GM19438 (cell line): Measurements from ENCODE around the gene TEP1.
A peak's percentile ranks its signal among the peaks of the same experiment; 100 is the strongest.

Experiments
- ATAC-seq: cut with Tn5 transposase; IDR thresholded peaks from one replicate; pipeline ENCODE4 v1.9.1; 2021; ENCODE audit warnings: low read depth; ENCODE audit not compliant: unreplicated experiment

The TEP1 gene

GRCh38 chr14:20434701-20435581 lies 21.6 kb upstream of the TEP1 start:
- ATAC-seq = no peak

GRCh38 chr14:20429801-20430669 lies 16.7 kb upstream of the TEP1 start:
- ATAC-seq = no peak

GRCh38 chr14:20428802-20429201 lies 15.5 kb upstream of the TEP1 start:
- no peak for ATAC-seq

- ATAC-seq = peak; percentile 38
Observed at GRCh38 chr14:20428010-20428365, 14.7 kb upstream of the TEP1 start.

GRCh38 chr14:20427231-20428009 lies 14.1 kb upstream of the TEP1 start:
- ATAC-seq = peak; percentile 70

GRCh38 chr14:20424851-20425250 lies 11.6 kb upstream of the TEP1 start:
- no peak for ATAC-seq

GRCh38 chr14:20422886-20423285 lies 9.6 kb upstream of the TEP1 start:
- no peak for ATAC-seq

GRCh38 chr14:20421267-20421666 lies 8.0 kb upstream of the TEP1 start:
- no peak for ATAC-seq

- no peak for ATAC-seq
Observed at GRCh38 chr14:20419419-20419818, 6.1 kb upstream of the TEP1 start.

GRCh38 chr14:20418501-20418909 lies 5.2 kb upstream of the TEP1 start:
- ATAC-seq = no peak

GRCh38 chr14:20417250-20418186 lies 4.2 kb upstream of the TEP1 start:
- no peak for ATAC-seq

- no peak for ATAC-seq
Observed at GRCh38 chr14:20416223-20416622, 2.9 kb upstream of the TEP1 start.

- ATAC-seq = no peak
Observed at GRCh38 chr14:20415782-20416206, 2.5 kb upstream of the TEP1 start.

- ATAC-seq = peak; percentile 45
Observed at GRCh38 chr14:20413744-20414082, 412 bp upstream of the TEP1 start.

GRCh38 chr14:20412411-20412810 lies 890 bp downstream of the TEP1 start:
- peak; percentile 61 for ATAC-seq

GRCh38 chr14:20409226-20409625 lies 4.1 kb downstream of the TEP1 start:
- no peak for ATAC-seq

GRCh38 chr14:20403521-20403920 lies 9.8 kb downstream of the TEP1 start:
- ATAC-seq = no peak

GRCh38 chr14:20400965-20401593 lies 12.2 kb downstream of the TEP1 start:
- ATAC-seq = no peak

- no peak for ATAC-seq
Observed at GRCh38 chr14:20400589-20400964, 12.7 kb downstream of the TEP1 start.
